H1 (cell line): Measurements from ENCODE around the gene LNPEP. TPM values are rescaled to one million over a fixed set of nuclear protein-coding genes. Genes with fewer than 3 reads are reported as not detected.

Experiments
- CTCF ChIA-PET: fragments of 300-600 bp; sonication (Branson Sonifier 250); formaldehyde crosslinking; loops from one replicate; lab custom pipeline; 2021; ENCODE audit not compliant: partially characterized antibody; lab: Charles Lee
- POLR2A ChIA-PET: fragments of 300-600 bp; sonication (Branson Sonifier 250); formaldehyde crosslinking; loops from one replicate; lab custom pipeline; 2021; ENCODE audit warnings: inconsistent platforms; ENCODE audit not compliant: partially characterized antibody; lab: Charles Lee
- DNase-seq, 2 experiments: peaks; one replicate each; pipeline versions ENCODE4 v3.0.0 to v3.0.0-alpha.2; 2010 to 2022; ENCODE audit warnings: low spot score in 2 of 2, low read depth in 1 of 2, mixed read lengths in 1 of 2
- FAIRE-seq: peaks from 2 replicates; lab custom pipeline; 2011; peaks lifted over from hg19 to GRCh38; lab: Jason Lieb, UNC
- H2AFZ ChIP-seq: 2 replicates; pipeline ENCODE4 v1.8.1; 2012; ENCODE audit warnings: low read length, inconsistent platforms
- H2AK5ac ChIP-seq: 2 replicates; pipeline ENCODE4 v1.6.1; 2013; ENCODE audit warnings: low read depth, low read length
- H2BK120ac ChIP-seq: replicated peaks from 2 replicates; pipeline ENCODE3; 2013; ENCODE audit warnings: low read depth, low read length, inconsistent platforms
- H2BK12ac ChIP-seq: 2 replicates; pipeline ENCODE4 v1.6.1; 2013; ENCODE audit warnings: low read depth, low read length
- H2BK15ac ChIP-seq: 2 replicates; pipeline ENCODE4 v1.6.1; 2013; ENCODE audit warnings: low read length
- H2BK20ac ChIP-seq: 2 replicates; pipeline ENCODE4 v1.6.1; 2013; ENCODE audit warnings: low read length
- H2BK5ac ChIP-seq: 2 replicates; pipeline ENCODE4 v1.6.1; 2013; ENCODE audit warnings: low read depth, low read length
- H3K14ac ChIP-seq: 2 replicates; pipeline ENCODE4 v1.6.1; 2013; ENCODE audit warnings: inconsistent platforms; ENCODE audit not compliant: insufficient read length
- H3K18ac ChIP-seq: 2 replicates; pipeline ENCODE4 v1.6.1; 2013; ENCODE audit warnings: low read length; ENCODE audit errors: extremely low read depth
- H3K23ac ChIP-seq: 2 replicates; pipeline ENCODE4 v1.6.1; 2013; ENCODE audit warnings: inconsistent platforms; ENCODE audit not compliant: insufficient read length
- H3K23me2 ChIP-seq: 2 replicates; pipeline ENCODE4 v1.6.1; 2013; ENCODE audit warnings: low read depth, low read length
- H3K27ac ChIP-seq: 2 replicates; pipeline ENCODE4 v1.6.1; 2011; ENCODE audit warnings: low read depth, low read length, inconsistent platforms
- H3K27me3 ChIP-seq, 4 experiments: replicated peaks in 1 of 4; 1 replicate in 1 of 4; 2 replicates in 3 of 4; pipeline versions ENCODE4 v1.6.1 to v1.8.1; 2011 to 2013; ENCODE audit warnings: low read length in 3 of 4, mild to moderate bottlenecking in 3 of 4, inconsistent platforms in 2 of 4, mixed read lengths in 2 of 4, moderate library complexity in 1 of 4; ENCODE audit not compliant: control insufficient read depth in 3 of 4, insufficient read depth in 3 of 4; ENCODE audit errors: extremely low read depth in 1 of 4
- H3K36me3 ChIP-seq, 4 experiments: 2 replicates each; pipeline versions ENCODE4 v1.6.1 to v1.8.1; 2011 to 2013; ENCODE audit warnings: mild to moderate bottlenecking in 4 of 4, low read length in 3 of 4, moderate library complexity in 2 of 4, control low read depth in 1 of 4, inconsistent platforms in 1 of 4; ENCODE audit not compliant: insufficient read depth in 4 of 4, control insufficient read depth in 2 of 4
- H3K4ac ChIP-seq: replicated peaks from 2 replicates; pipeline ENCODE3; 2013; ENCODE audit warnings: low read length, low read depth, mixed read lengths, inconsistent platforms; ENCODE audit not compliant: insufficient read length
- H3K4me1 ChIP-seq, 4 experiments: replicated peaks in 1 of 4; 1 replicate in 1 of 4; 2 replicates in 3 of 4; pipeline versions ENCODE4 v1.6.1 to v1.8.1; 2011 to 2013; ENCODE audit warnings: low read length in 3 of 4, inconsistent platforms in 2 of 4, mixed read lengths in 1 of 4; ENCODE audit not compliant: insufficient read depth in 4 of 4, control insufficient read depth in 3 of 4
- H3K4me2 ChIP-seq, 2 experiments: 2 replicates each; pipeline versions ENCODE4 v1.6.1 to v1.8.1; 2011 to 2013; ENCODE audit warnings: low read depth in 2 of 2, low read length in 2 of 2, control low read depth in 1 of 2, inconsistent platforms in 1 of 2, mild to moderate bottlenecking in 1 of 2; ENCODE audit not compliant: insufficient read depth in 1 of 2
- H3K4me3 ChIP-seq, 4 experiments: fragments of 200-600, 300-600 bp in 1 of 4; sonication (generic), shearing (Covaris generic), sonication (Bioruptor Twin) in 1 of 4; 2 replicates each; pipeline versions ENCODE4 v1.5.1 to v1.8.1; 2011 to 2016; ENCODE audit warnings: low read length in 4 of 4, low read depth in 3 of 4, control low read depth in 2 of 4, inconsistent platforms in 2 of 4, mild to moderate bottlenecking in 2 of 4, mixed read lengths in 1 of 4, moderate library complexity in 1 of 4; ENCODE audit not compliant: insufficient read depth in 2 of 4; ENCODE audit errors: extremely low read depth in 1 of 4
- H3K56ac ChIP-seq: replicated peaks from 2 replicates; pipeline ENCODE3; 2013; ENCODE audit warnings: low read depth, mild to moderate bottlenecking, mixed read lengths, low read length, inconsistent platforms; ENCODE audit not compliant: insufficient read length
- H3K79me1 ChIP-seq: 2 replicates; pipeline ENCODE4 v1.6.1; 2013; ENCODE audit warnings: low read depth, low read length, control low read depth
- H3K79me2 ChIP-seq, 2 experiments: 2 replicates each; pipeline versions ENCODE4 v1.6.1 to v1.8.1; 2012 to 2013; ENCODE audit warnings: low read length in 2 of 2, mild to moderate bottlenecking in 2 of 2, inconsistent platforms in 1 of 2; ENCODE audit not compliant: insufficient read depth in 2 of 2, control insufficient read depth in 1 of 2
- H3K9ac ChIP-seq, 4 experiments: replicated peaks in 1 of 4; 1 replicate in 1 of 4; 2 replicates in 3 of 4; pipeline versions ENCODE4 v1.6.1 to v1.8.1; 2011 to 2013; ENCODE audit warnings: low read depth in 3 of 4, low read length in 3 of 4, control low read depth in 2 of 4, mild to moderate bottlenecking in 2 of 4, moderate library complexity in 2 of 4, inconsistent platforms in 1 of 4; ENCODE audit errors: extremely low read depth in 1 of 4
- H3K9me3 ChIP-seq, 2 experiments: 2 replicates each; pipeline versions ENCODE4 v1.6.1 to v1.8.1; 2012 to 2013; ENCODE audit warnings: mild to moderate bottlenecking in 2 of 2, moderate library complexity in 2 of 2, control low read depth in 1 of 2, inconsistent platforms in 1 of 2, low read depth in 1 of 2, low read length in 1 of 2, mixed read lengths in 1 of 2; ENCODE audit not compliant: insufficient read depth in 2 of 2
- H4K20me1 ChIP-seq, 2 experiments: replicated peaks in 1 of 2; 2 replicates each; pipeline versions ENCODE3 to v1.8.1; 2011 to 2013; ENCODE audit warnings: inconsistent platforms in 2 of 2, low read length in 2 of 2, mild to moderate bottlenecking in 1 of 2; ENCODE audit not compliant: insufficient read depth in 2 of 2, control insufficient read depth in 1 of 2
- H4K5ac ChIP-seq: 2 replicates; pipeline ENCODE4 v1.6.1; 2013; ENCODE audit warnings: low read length, low read depth, mixed read lengths, inconsistent platforms; ENCODE audit not compliant: insufficient read length
- H4K8ac ChIP-seq: 2 replicates; pipeline ENCODE4 v1.8.0; 2013; ENCODE audit warnings: mild to moderate bottlenecking, moderate library complexity, low read length, inconsistent platforms; ENCODE audit not compliant: insufficient read depth; ENCODE audit errors: extremely low read depth
- H4K91ac ChIP-seq: replicated peaks from 2 replicates; pipeline ENCODE3; 2013; ENCODE audit warnings: low read length, mixed read lengths, inconsistent platforms; ENCODE audit not compliant: insufficient read length
- ATF2 ChIP-seq: IDR thresholded peaks from 2 replicates; pipeline ENCODE4 v1.6.1; 2012; ENCODE audit warnings: low read length, inconsistent platforms
- CREB1 ChIP-seq: IDR thresholded peaks from 2 replicates; pipeline ENCODE4 v1.6.1; 2012; ENCODE audit warnings: inconsistent platforms
- EGR1 ChIP-seq: IDR thresholded peaks from 2 replicates; pipeline ENCODE4 v1.6.1; 2011; ENCODE audit warnings: low read depth, low read length, borderline replicate concordance
- EZH2 ChIP-seq: fragments of 200-600 bp; sonication (generic); IDR thresholded peaks from 2 replicates; pipeline ENCODE4 v1.7.1; 2012; ENCODE audit warnings: low read depth, mild to moderate bottlenecking, moderate library complexity, low read length, inconsistent platforms; ENCODE audit not compliant: severe bottlenecking
- KDM1A ChIP-seq: fragments of 200-600, 300-600 bp; sonication (generic); IDR thresholded peaks from 2 replicates; pipeline ENCODE4 v1.7.1; 2016; ENCODE audit warnings: mild to moderate bottlenecking, low read length, borderline replicate concordance
- MAX ChIP-seq: IDR thresholded peaks from 2 replicates; pipeline ENCODE4 v1.6.1; 2012; ENCODE audit warnings: inconsistent platforms
- POU5F1 ChIP-seq: IDR thresholded peaks from 2 replicates; pipeline ENCODE4 v1.6.1; 2011; ENCODE audit warnings: low read depth, mild to moderate bottlenecking, low read length, moderate library complexity
- SIRT6 ChIP-seq: IDR thresholded peaks from one replicate; pipeline ENCODE4 v1.7.1; 2012; ENCODE audit warnings: low read length, inconsistent platforms
- SP1 ChIP-seq: IDR thresholded peaks from 2 replicates; pipeline ENCODE4 v1.6.1; 2011; ENCODE audit warnings: low read depth, low read length
- SRF ChIP-seq: IDR thresholded peaks from 2 replicates; pipeline ENCODE4 v1.6.1; 2011; ENCODE audit warnings: mild to moderate bottlenecking, low read depth, low read length, moderate library complexity
- TBP ChIP-seq: IDR thresholded peaks from 2 replicates; pipeline ENCODE4 v1.6.1; 2011; ENCODE audit warnings: low read depth, low read length, improper control_type of control experiment
- TCF12 ChIP-seq: IDR thresholded peaks from 2 replicates; pipeline ENCODE4 v1.6.1; 2011; ENCODE audit warnings: low read depth, mild to moderate bottlenecking, low read length
- ZNF274 ChIP-seq: IDR thresholded peaks from 2 replicates; pipeline ENCODE4 v1.7.0; 2012; ENCODE audit warnings: low read length, borderline replicate concordance; ENCODE audit errors: extremely low read depth
- WGBS, 2 experiments: shearing (Covaris generic) in 1 of 2; methylation state at CpG; one replicate each; pipeline versions ENCODE4 v1.1.6 to v1.1.7; 2013 to 2015; ENCODE audit warnings: low lambda C conversion rate in 2 of 2, mixed read lengths in 2 of 2, inconsistent platforms in 1 of 2, low coverage in 1 of 2, missing lambda C conversion rate in 1 of 2; ENCODE audit not compliant: insufficient replicate concordance in 2 of 2, insufficient coverage in 1 of 2, insufficient read length in 1 of 2; ENCODE audit errors: extremely low coverage in 1 of 2, missing lambda C conversion rate in 1 of 2; 5-methylcytosine and 5-hydroxymethylcytosine counted together
- polyA plus RNA-seq, 7 experiments: library from polyadenylated mRNA; depleted of rRNA in 3 of 7; stranded (reverse) in 5 of 7; unstranded in 2 of 7; fragments of >200 nt in 5 of 7; fragments of 200-250 nt in 2 of 7; gene quantifications; 1 replicate in 5 of 7; 2 replicates in 1 of 7; 4 replicates in 1 of 7; pipeline versions ENCODE4 v1.2.1 to v1.2.3, GENCODE V29; 2011 to 2013; ENCODE audit warnings: missing spikeins in 2 of 7, mixed read lengths in 2 of 7
- total RNA-seq: library from RNA; stranded (reverse); fragmentation: NEBNext Ultra II Directional; extraction: Animal tissue kit (Norgen Biotek cat#: 25700); gene quantifications from 2 replicates; pipeline ENCODE4 v1.2.1, GENCODE V29; 2021

Gene LNPEP
- total and polyA plus RNA-seq, 2 of the 8 experiments (the other 6 are each of a cell fraction or from before 2014, with no cell fraction given) = 1.8 to 4.5 TPM

GRCh38 chr5:96990102-96990501 lies 54.2 kb downstream of the LNPEP start:
- Histone ChIP-seq H3K79me2 (no peaks in the 10 kb centered on the region), H3K23me2 (no peaks in the 10 kb centered on the region), H4K20me1 (no peaks in the 10 kb centered on the region), H2AK5ac (no peak overlapping the region), H3K23ac (no peak overlapping the region), H3K4me3 (no peak overlapping the region), H4K8ac (no peak overlapping the region), H2BK12ac (no peak overlapping the region), H2AFZ (no peak overlapping the region), H3K4ac (no peak overlapping the region), H3K4me2 (no peak overlapping the region), H2BK20ac (no peak overlapping the region), H3K4me1 (no peaks in the 10 kb centered on the region; a peak in 1 of 7 replicates), H3K27ac (no peak overlapping the region), H4K91ac (no peak overlapping the region), H3K18ac (no peak overlapping the region), H2BK15ac (no peak overlapping the region), H3K79me1 (no peaks in the 10 kb centered on the region), H3K14ac (no peak overlapping the region), H2BK5ac (no peak overlapping the region), H2BK120ac (no peak overlapping the region), H4K5ac (no peak overlapping the region), H3K9me3 (no peaks in the 10 kb centered on the region), H3K56ac (no peak overlapping the region), H3K36me3 (no peaks in the 10 kb centered on the region), H3K9ac (no peak overlapping the region), H3K27me3 (no peaks in the 10 kb centered on the region)
- ChIA-PET CTCF (interaction anchor here (0.7 to 1.6 kb wide), 4 partner anchors 9 to 174 kb away, joined by 3 to 4 read pairs (median 3); no protein-coding TSS in a partner anchor), POLR2A (no interaction called here)
- no peak for FAIRE-seq
- no peak for DNase-seq
- WGBS, 2 experiments = 88% methylated on average over 4 of the region's 4 CpGs; no CpG with 5 or more reads in 1 of the 2 experiments
- TF ChIP-seq ATF2 (no peak), CREB1 (no peak), SRF (no peak), POU5F1 (no peak), MAX (no peak), EGR1 (no peak), SIRT6 (no peak), ZNF274 (no peak), EZH2 (no peak), TBP (no peak), KDM1A (no peak), TCF12 (no peak), SP1 (no peak)
